Activated CD8-positive, alpha-beta memory T cell treated with anti-CD3 and anti-CD28 coated beads, Interleukin-2, amount 50 U/mL, for 1 hour (primary cell): Measurements from ENCODE around the gene PLA1A.
"Not testable (repeated sequence)": the region's sequence is repeated elsewhere in the genome, so short reads cannot be mapped to it uniquely, and the experiment has no call there.

Experiments
- DNase-seq: peaks from one replicate; pipeline ENCODE4 v3.0.0-alpha.2; 2020; ENCODE audit errors: extremely low read depth

The PLA1A gene

DNA sequence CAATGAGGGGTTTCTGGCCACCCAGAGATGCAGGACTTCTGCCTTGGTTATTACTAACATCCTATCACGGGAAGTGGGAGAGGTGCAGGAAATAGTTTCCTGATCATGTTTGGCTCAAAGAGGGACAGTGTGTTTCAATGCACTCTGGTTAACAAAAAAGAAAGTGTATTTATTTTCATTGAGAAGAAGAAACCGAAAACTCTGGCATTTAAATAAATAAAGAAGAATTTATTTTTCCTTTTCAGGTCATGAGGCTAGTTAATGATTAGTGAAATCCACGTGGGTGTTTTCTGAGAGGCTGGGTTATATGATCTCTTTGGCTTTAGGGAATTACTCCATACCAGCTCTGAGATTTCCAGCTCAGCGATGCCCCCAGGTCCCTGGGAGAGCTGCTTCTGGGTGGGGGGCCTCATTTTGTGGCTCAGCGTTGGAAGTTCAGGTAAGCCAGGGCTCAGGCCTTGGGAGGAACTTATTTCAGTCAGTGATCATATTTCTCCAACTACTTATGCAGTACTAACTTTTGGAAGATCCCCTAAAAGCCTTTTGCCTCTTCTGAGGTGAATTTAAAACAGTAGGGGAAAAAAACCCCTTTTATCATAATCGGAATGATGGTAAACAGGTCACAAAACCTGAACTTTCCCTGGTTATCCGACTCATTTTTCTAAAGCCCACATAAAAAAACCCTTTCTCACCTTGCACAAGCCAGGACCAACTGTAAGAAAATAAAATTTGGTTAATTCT lies at the start of gene PLA1A:
Gene PLA1A, plus strand, starts transcription at position 338 of the 741 bp plus-strand sequence. Its CDS starts 29 bp downstream, at position 367.
- DNase-seq, result no peak

DNA sequence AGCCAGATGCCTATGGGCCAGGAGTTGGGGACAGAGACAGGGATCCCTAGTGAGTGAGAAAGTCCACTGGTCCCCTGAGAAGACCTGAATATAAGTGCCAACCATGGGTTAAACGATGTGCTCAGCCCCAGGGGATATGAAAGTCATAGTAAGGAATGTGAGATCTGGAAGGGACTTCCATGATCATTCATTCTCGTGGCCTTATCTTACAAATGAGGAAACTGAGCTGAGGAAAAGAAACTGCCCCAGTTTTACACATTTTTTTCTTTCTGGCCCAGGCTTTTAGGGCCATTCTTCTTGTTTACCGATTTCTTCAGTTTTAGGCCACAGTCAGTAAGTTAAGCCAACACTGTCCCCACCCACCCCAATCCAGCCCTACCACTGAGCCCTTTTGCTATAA lies 49.3 kb upstream of the PLA1A start:
- DNase-seq, result no peak

GRCh38 chr3:119550192-119550910 lies 47.3 kb upstream of the PLA1A start:
- no peak for DNase-seq

GRCh38 chr3:119551598-119551997 lies 46.1 kb upstream of the PLA1A start:
- DNase-seq, result no peak

- not testable (repeated sequence) for DNase-seq
Measured at GRCh38 chr3:119552928-119553327, 44.8 kb upstream of the PLA1A start.

DNA sequence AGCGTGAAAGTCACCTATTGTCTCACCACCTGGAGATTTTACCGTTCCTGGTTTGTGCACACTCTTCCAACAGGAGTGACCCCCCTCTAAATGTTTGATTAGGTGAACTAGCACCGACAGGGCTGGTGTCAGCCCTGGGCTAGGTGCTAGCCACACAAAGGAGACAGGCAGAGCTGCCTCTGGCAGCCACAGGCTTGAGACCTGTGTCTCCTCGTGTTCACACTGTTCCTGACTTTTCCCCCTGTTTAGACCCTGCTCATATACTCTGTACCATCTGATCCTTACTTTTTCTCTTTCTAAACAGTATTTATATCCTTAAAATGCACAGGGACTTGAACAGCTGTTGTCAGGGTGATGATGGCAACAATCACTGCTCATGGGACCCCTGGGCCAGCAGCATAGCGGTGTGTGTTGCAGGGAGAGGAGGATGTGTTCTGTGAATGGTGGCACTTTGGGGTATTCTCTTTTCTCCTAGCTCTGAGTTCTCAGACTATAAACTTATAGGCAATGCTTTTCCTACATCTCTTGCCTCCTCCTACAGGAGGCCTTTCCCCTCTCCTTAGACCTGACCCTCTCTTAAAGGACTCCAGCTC lies 43.8 kb upstream of the PLA1A start:
- no peak for DNase-seq

- no peak for DNase-seq
Measured at GRCh38 chr3:119555309-119555735, 42.4 kb upstream of the PLA1A start.

GRCh38 chr3:119555929-119556328 lies 41.8 kb upstream of the PLA1A start:
- DNase-seq, result no peak

DNA sequence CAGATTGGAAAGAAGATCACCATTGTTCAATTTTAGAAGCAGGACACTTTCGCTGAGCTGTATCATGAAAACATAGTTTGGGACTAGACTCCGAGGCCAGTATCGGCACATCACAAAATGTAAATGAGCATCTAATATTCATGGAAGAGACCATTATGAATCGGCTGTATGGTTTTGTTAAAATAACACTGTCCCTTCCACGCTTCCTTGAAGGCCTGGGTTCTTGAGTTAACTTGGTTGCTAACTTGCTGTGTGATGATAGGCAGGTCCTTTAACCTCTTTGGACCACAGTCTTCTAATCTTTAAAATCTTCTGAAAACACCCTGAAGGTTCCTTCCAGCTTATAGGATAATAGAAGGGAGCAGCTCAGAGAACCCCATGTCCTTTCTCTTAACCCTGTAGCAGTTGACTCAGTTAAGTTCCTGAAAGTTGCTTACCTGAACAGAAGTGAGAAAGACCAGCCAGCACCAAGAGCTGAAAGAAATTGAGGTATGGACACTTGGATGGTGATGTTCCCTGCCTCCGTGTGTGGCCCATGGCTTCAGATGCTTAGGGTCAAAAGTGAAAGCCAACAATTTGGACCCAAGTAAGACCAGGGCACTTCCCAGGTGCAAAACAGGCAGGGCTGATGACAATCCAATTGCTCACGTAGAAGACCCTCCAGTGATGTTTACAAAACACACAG lies 40.4 kb upstream of the PLA1A start:
- no peak for DNase-seq

DNA sequence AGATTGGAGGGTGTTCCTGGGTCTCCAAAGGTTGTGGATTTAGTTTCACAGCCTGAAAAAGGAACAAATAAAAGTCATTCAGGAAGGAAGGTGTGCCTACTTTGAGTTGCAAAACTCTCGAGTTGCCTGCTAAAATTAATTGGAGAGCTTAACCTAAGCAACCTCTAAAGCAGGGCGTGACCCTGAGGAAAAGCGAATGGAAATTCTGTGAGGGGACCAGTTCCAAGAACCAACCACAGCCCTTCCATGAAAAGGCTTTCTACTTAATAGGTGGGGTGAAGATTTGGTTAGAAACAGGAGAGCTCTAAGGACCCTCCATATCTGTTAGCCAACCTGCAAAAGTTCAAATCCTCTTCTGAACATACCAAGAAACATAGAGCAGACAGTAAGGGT lies 39.8 kb upstream of the PLA1A start:
- no peak for DNase-seq

GRCh38 chr3:119558626-119559317 lies 38.9 kb upstream of the PLA1A start:
- no peak for DNase-seq

GRCh38 chr3:119559441-119559963 lies 38.2 kb upstream of the PLA1A start, which contains the start of gene CD80:
Gene CD80, minus strand, starts transcription at chr3:119559614. Its CDS starts 1,886 bp downstream, at chr3:119557728.
- no peak for DNase-seq

DNA sequence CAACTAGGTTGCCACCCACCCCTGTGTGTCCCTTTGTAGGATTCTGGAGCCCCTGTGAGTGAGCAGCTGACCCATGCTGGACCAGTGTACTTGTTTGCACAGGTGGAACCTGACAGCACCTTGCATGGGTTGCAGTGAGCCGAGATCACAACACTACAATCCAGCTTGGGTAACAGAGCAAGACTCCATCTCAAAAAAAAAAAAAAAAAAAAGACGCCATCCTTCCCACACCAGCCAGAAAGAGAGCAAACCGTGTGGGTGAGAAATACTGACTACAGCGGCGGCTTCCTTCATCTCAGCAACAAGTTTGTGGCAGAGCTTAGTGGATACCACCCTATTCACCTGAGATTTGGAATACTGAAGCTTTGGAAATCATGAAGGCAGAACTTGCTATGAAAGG lies 37.5 kb upstream of the PLA1A start:
- no peak for DNase-seq

- DNase-seq, result no peak
Measured at GRCh38 chr3:119562307-119562961, 35.3 kb upstream of the PLA1A start.

DNA sequence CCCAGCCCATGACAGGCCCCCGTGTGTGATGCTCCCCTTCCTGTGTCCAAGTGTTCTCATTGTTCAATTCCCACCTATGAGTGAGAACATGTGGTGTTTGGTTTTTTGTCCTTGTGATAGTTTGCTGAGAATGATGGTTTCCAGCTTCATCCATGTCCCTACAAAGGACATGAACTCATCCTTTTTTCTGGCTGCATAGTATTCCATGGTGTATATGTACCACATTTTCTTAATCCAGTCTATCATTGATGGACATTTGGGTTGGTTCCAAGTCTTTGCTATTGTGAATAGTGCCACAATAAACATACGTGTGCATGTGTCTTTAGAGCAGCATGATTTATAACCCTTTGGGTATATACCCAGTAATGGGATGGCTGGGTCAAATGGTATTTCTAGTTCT lies 34.4 kb upstream of the PLA1A start:
- DNase-seq, result not testable (repeated sequence)

DNA sequence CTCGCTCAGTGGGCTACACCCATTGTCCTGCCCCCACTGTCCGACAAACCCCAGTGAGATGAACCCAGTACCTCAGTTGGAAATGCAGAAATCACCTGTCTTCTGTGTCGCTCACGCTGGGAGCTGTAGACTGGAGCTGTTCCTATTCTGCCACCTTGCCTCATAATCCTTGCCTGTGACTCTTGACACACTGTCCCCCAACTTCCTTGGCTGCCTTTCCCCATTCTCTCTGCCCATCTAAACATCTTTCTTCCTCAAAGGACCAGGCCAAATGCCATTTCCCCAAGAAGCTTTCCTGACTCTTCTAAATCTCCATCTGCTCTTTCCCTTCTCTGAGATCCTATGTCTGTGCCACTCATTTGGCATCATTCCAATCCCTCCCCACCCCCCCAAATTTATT lies 28.5 kb upstream of the PLA1A start:
- no peak for DNase-seq

DNA sequence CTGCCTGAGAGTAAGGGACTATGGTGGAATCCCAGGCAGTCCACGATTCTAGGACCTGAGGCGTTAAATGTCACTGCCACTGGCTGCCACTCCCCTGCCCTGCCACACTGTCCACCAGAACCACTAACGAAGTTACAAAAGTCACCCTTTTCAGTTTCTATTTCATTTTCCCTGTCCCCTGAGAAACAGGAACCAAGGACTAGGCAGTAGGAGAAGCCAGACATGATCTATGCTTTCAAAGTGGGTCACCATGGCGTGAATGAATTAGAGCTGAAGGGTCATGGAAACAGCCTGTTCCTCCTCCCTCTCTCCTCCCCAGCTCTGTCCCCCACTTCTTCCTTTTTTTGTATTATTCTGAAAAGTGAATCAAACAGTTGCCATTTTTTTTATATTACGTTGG lies 27.5 kb upstream of the PLA1A start:
- DNase-seq, result no peak

GRCh38 chr3:119571230-119571629 lies 26.5 kb upstream of the PLA1A start:
- no peak for DNase-seq

DNA sequence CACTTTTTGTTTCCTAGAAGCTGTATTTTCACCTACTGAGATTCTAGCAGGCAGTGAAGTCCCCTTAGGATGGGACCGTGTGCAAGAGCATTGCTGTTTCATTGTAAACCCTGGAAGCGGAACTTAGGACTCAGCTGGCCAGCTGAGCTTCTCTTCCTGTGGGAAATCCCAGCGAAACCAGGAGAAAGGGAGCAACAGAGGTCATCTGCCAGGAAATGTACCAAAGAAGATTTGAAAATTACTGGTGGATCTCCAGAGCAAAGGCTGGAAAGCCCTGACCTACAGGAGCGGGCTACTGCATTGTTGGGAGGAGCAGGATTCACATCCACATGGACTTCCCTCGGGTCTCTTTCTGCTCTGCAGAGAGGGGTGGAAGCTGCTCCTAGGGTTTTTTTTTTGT lies 26.0 kb upstream of the PLA1A start:
- DNase-seq, result no peak

DNA sequence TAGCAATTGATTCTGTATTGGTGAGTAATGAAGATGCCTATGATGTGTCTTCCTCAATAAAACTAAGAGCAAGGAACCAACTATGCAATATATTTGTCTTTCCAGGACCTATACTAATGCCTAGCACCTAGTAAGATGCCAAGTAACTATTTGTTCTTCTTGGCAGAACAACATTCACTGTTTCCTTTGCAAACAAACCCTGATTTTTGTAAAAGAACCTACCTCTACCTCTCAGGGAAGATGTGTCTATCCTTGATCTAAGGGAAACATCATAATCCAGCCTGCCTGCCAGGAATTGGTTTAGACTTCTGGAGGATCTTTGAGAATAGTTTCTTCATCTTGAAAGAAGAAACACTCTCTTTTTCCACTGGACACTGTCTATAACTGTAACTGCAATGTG lies 22.2 kb upstream of the PLA1A start:
- DNase-seq, result no peak
